HG03095 (cell line): ENCODE measurements around the gene NAGS.
"Not testable (repeated sequence)": the region's sequence is repeated elsewhere in the genome, so short reads cannot be mapped to it uniquely, and the experiment has no call there.

Source experiments
- ATAC-seq: cut with Tn5 transposase; IDR thresholded peaks from one replicate; pipeline ENCODE4 v1.9.1; 2021; ENCODE audit warnings: moderate library complexity; ENCODE audit not compliant: unreplicated experiment

NAGS gene

GRCh38 chr17:44038604-44039011 lies 34.2 kb downstream of the NAGS start:
- no peak for ATAC-seq

DNA sequence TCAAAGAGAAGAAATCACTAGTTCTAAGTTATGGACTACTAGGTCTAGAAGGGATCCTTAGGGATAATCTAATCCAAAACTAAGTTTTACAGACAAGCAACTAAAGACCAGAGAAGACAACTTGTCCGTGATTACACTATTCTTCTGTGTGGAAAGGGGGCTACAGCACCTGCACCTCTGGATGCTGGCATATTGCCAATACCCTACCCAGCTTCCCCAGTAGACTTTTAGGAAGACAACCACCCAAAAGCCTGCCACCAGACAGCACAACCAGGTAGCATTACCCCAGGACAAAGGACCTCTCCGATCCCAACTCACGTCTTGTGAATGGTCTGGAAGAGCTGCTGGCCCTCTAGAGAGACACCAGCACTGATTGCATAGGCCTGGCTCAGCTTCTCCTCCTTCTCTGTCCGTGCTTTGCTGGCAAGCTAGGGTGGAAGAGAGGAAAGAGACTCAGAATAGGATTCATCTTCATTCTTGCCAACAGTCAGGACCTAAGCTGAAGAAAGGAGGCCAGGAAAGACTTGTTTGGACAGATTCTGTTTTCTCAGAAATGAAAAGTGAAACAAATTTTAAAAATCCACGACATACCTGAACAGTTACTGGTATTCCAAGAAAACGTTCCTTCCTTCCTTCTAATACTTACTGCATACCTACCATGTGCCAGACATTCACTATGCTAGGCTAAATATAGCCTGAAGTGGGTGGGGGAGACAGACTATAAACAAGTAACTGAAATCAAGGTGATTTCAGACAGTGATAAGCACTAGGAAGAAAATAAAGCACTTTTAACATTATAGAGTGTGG lies 35.6 kb downstream of the NAGS start:
- ATAC-seq: no peak

DNA sequence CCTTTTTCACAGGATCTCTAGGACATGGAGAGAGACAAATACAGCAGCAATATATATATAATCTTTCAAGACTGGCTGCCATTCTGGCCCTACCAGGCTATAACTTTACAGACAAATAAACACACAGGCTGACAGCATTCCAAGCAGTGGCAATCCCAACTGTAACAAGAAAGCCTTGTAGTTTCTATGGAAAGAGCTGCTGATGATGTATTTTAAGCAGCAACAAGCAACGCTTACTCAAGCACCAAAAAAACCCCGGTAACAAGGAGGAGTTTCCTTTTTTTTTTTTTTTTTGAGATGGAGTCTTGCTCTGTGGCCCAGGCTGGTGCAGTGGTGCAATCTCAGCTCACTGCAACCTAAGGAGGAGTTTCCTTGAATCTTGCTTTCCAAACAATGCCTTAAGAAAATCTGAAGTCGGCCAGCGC lies 38.9 kb downstream of the NAGS start:
- no peak for ATAC-seq

GRCh38 chr17:44044071-44044470 lies 39.6 kb downstream of the NAGS start:
- no peak for ATAC-seq

DNA sequence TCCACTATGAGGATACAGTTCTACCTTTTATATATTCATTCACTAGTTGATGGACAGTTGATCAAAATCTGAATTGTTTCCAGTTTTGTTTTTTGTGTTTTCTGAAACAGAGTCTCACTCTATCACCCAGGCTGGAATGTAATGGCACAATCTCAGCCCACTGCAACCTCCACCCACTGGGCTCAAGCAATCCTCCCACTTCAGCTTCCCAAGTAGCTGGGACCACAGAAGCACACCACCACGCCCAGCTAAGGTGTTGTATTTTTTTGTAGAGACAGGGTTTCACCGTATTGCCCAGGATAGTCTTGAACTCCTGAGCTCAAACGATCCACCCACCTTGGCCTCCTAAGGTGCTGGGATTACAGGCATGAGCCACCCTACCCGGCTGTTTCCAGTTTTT lies 41.1 kb downstream of the NAGS start:
- no peak for ATAC-seq

GRCh38 chr17:44046893-44047292 lies 42.5 kb downstream of the NAGS start:
- not testable (repeated sequence) for ATAC-seq

DNA sequence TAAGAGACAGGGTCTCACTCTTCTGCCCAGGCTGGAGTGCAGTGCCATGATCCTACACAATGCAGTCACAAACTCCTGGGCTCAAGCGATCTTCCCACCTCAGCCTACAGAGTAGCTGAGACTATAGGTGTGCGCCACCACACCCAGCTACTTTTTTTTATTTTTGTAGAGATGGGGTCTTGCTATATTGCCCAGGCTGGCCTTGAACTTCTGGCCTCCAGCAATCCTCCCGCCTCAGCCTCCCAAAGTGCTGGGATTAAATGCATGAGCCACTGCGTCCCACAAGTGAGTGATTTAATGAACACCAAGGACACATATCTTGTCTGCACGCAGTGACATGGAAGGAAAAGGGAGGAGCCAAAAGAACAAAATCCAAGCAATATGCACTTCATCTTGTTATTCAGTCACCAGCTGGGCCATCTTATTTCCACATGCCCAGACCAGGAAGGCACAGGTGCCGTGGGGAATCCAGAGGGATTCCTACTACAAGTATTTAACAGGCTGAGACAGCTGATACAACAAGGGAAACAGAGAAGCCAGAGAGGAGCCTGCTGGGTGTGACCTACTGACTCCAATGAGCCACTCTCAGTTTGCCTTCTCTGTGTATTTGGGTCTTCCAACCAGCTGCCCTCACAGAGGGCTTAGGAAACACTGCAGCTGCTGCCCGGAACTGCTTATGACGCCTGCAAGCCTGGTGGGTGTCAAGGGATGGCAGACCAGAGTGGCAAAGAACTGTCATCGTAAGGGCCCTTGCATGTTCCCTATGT lies 45.1 kb downstream of the NAGS start:
- ATAC-seq: no peak

DNA sequence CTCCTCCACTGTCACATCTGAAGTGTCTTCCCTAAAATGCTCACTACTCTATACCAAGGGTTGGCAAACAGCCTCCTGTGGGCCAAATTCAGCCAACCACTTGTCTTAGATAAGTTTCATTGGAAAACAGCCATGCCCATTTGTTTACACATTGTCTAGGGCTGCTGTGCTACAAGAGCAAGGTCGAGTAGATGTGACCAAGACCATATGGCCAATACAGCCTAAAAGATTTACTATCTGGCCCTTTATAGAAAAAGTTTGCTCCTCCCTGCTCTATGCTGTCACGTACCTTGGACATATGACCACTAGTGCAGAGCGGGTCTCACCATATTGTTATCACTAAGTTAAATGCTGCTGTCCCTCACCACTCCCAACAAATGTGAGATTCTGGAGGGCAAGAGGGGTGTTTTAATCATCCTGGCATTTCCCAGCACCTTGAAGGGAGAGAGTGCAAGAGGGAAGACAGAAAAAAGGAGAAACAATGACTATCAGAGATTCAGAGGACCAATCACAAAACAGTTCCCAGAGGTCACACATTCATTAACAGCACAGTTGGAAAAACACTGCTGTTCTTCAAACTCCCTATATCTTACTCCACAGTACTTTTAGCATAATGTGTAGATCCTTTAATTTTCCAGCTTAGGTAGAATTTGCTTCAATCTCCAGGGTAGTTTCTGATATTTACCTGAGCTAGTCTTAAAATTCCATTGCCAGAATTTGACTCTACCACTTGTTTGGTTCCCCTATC lies 48.9 kb downstream of the NAGS start:
- ATAC-seq: no peak
